Measurements from ENCODE around the gene TMEM244.

- TF ChIP-seq CTCF (IDR thresholded peaks at IDR 0.05 in 4 of 5, conservative IDR thresholded peaks at IDR 0.05 in 1 of 5), result no peak
- no peak for TF ChIP-seq POLR2A (IDR thresholded peaks at IDR 0.05)
These were observed 11.7 kb downstream of the TMEM244 start for GRCh38 chr6:129849456-129849855.

Measured in gastrocnemius medialis (tissue), 4 donors.